ENCODE measurements around the gene PTCH2.

DNA sequence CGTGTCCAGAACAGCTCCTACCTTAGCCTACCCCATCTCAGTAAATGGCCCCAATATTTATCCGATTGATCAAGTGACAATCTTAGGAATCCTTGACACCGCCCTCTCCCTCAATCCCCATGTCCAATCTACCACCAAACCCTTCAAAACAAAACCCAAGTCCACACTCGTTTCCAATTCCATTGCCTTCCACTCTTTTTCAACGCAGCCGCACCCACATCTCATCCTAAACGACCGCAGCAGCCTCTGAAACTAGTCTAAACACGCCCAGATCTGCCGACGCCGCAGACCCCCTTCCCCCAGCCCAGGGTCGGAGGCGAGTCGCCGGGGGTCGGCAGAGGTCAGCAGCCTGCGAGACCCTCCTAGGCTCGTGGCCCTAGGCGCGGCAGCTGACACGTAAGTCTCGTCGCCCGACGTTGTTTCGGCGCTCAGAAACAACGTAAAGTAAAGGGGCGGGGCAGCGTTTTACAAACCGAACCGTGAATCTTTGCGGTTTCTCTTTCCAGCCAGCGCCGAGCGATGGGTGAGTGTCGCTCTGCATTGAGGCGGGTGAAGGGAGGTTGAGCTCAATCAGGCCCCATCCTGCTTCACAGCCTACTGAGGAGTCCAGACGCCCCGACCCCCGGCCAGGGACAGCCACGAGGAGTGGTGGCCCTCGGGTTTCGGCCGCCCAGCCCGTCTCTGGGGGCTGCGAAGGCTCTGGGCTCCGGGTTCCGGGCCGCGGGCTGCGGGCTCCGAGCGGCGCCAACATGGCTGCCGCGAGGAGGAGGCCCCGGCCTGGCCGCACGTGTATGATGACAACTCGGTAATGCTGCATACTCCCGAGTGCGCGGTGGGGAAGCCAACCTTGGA lies 67.7 kb downstream of the PTCH2 start, which contains the start of gene RPS8:
- TF ChIP-seq, protein P1, sequence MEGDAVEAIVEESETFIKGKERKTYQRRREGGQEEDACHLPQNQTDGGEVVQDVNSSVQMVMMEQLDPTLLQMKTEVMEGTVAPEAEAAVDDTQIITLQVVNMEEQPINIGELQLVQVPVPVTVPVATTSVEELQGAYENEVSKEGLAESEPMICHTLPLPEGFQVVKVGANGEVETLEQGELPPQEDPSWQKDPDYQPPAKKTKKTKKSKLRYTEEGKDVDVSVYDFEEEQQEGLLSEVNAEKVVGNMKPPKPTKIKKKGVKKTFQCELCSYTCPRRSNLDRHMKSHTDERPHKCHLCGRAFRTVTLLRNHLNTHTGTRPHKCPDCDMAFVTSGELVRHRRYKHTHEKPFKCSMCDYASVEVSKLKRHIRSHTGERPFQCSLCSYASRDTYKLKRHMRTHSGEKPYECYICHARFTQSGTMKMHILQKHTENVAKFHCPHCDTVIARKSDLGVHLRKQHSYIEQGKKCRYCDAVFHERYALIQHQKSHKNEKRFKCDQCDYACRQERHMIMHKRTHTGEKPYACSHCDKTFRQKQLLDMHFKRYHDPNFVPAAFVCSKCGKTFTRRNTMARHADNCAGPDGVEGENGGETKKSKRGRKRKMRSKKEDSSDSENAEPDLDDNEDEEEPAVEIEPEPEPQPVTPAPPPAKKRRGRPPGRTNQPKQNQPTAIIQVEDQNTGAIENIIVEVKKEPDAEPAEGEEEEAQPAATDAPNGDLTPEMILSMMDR (conservative IDR thresholded peaks at IDR 0.05; ENCODE audit: low read depth, low read length): no peak
- TF ChIP-seq EZH2 (IDR thresholded peaks at IDR 0.05; ENCODE audit: low read length, unreplicated experiment): no peak
- TF ChIP-seq EZH2phosphoT487 (IDR thresholded peaks at IDR 0.05; ENCODE audit: borderline replicate concordance, low read length): no peak
